Measurements from ENCODE around the gene FGGY.

Gene FGGY

GRCh38 chr1:59653968-59654367, 357.1 kb downstream of the FGGY start:
- DNase-seq, result no peak

- no peak for DNase-seq
Observed at GRCh38 chr1:59657873-59658465, 361.1 kb downstream of the FGGY start.

GRCh38 chr1:59664166-59664565, 367.3 kb downstream of the FGGY start:
- no peak for DNase-seq

- peak in 1 of 2 donors; percentile 3 for DNase-seq
Observed at GRCh38 chr1:59666106-59666505, 369.2 kb downstream of the FGGY start.

- DNase-seq, result peak in 1 of 2 donors; percentile 4
Observed at GRCh38 chr1:59667020-59667419, 370.1 kb downstream of the FGGY start.

GRCh38 chr1:59669752-59670312, 372.9 kb downstream of the FGGY start:
- DNase-seq, result peak; percentile 2 to 41

- DNase-seq, result peak in 1 of 2 donors; percentile 3
Observed at GRCh38 chr1:59670662-59671061, 373.8 kb downstream of the FGGY start.

- peak; percentile 2 to 14 for DNase-seq
Observed at GRCh38 chr1:59671066-59671952, 374.4 kb downstream of the FGGY start.

GRCh38 chr1:59671953-59672305, 375.0 kb downstream of the FGGY start:
- peak in 1 of 2 donors; percentile 1 for DNase-seq

- peak; percentile 31 to 60 for DNase-seq
Observed at GRCh38 chr1:59672851-59673572, 376.1 kb downstream of the FGGY start.

- DNase-seq, result no peak
Observed at GRCh38 chr1:59673573-59674450, 376.9 kb downstream of the FGGY start.

- DNase-seq, result peak; percentile 82 to 95
Observed at GRCh38 chr1:59674595-59674994, 377.7 kb downstream of the FGGY start.

GRCh38 chr1:59675936-59676335, 379.0 kb downstream of the FGGY start:
- DNase-seq, result no peak

GRCh38 chr1:59678040-59678439, 381.1 kb downstream of the FGGY start:
- no peak for DNase-seq

GRCh38 chr1:59678493-59679228, 381.8 kb downstream of the FGGY start:
- DNase-seq, result peak; percentile 66 to 68

GRCh38 chr1:59680044-59680443, 383.1 kb downstream of the FGGY start:
- DNase-seq, result no peak

- peak; percentile 74 to 76 for DNase-seq
Observed at GRCh38 chr1:59682396-59683080, 385.6 kb downstream of the FGGY start.

GRCh38 chr1:59683197-59683596, 386.3 kb downstream of the FGGY start:
- DNase-seq, result no peak

- DNase-seq, result no peak
Observed at GRCh38 chr1:59684698-59685097, 387.8 kb downstream of the FGGY start.

GRCh38 chr1:59685101-59685500, 388.2 kb downstream of the FGGY start:
- DNase-seq, result no peak

GRCh38 chr1:59685666-59686065, 388.8 kb downstream of the FGGY start:
- DNase-seq, result no peak
